OCI-LY1 (cell line): ENCODE measurements around the gene TACR3.

ENCODE experiments used
- EZH2 ChIP-seq: fragments of 200-600 bp; sonication (generic), shearing (Covaris generic); IDR thresholded peaks from 2 replicates; pipeline ENCODE4 v1.8.0; 2017; ENCODE audit warnings: borderline replicate concordance, mixed run types, mild to moderate bottlenecking, antibody characterized with exemption, low read length, moderate library complexity, mixed read lengths
- TF ChIP-seq, protein P1 (sequence below): fragments of 200-600 bp; sonication (generic), shearing (Covaris generic); IDR thresholded peaks from 2 replicates; pipeline ENCODE4 v1.5.1; 2017; ENCODE audit warnings: mild to moderate bottlenecking, antibody characterized with exemption, low read length, moderate library complexity, mixed read lengths

- TF ChIP-seq, protein P1, sequence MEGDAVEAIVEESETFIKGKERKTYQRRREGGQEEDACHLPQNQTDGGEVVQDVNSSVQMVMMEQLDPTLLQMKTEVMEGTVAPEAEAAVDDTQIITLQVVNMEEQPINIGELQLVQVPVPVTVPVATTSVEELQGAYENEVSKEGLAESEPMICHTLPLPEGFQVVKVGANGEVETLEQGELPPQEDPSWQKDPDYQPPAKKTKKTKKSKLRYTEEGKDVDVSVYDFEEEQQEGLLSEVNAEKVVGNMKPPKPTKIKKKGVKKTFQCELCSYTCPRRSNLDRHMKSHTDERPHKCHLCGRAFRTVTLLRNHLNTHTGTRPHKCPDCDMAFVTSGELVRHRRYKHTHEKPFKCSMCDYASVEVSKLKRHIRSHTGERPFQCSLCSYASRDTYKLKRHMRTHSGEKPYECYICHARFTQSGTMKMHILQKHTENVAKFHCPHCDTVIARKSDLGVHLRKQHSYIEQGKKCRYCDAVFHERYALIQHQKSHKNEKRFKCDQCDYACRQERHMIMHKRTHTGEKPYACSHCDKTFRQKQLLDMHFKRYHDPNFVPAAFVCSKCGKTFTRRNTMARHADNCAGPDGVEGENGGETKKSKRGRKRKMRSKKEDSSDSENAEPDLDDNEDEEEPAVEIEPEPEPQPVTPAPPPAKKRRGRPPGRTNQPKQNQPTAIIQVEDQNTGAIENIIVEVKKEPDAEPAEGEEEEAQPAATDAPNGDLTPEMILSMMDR = no peak
- no peak for TF ChIP-seq EZH2
Observed at GRCh38 chr4:103648541-103648940, 71.2 kb downstream of the TACR3 start.
